GM12865 (cell line): ENCODE data around the gene DYSF.

Experiments used
- DNase-seq: peaks from one replicate; pipeline ENCODE4 v3.0.0; 2010; ENCODE audit warnings: low read depth
- H3K4me3 ChIP-seq: 2 replicates; pipeline ENCODE4 v1.5.1; 2011; ENCODE audit warnings: mild to moderate bottlenecking, low read depth, low read length, control low read depth
- CTCF ChIP-seq: IDR thresholded peaks from 2 replicates; pipeline ENCODE4 v1.5.1; 2011; ENCODE audit warnings: low read length, control low read depth, low read depth, inconsistent platforms; ENCODE audit not compliant: insufficient read depth; ENCODE audit errors: missing control alignments

Gene DYSF

GRCh38 chr2:71704688-71705087, 251.3 kb downstream of the DYSF start:
- TF ChIP-seq CTCF = no peak
- DNase-seq = no peak
- no peak overlapping the region for H3K4me3 ChIP-seq

- no peak for DNase-seq
- TF ChIP-seq CTCF = no peak
- H3K4me3 ChIP-seq = no peak overlapping the region
These were observed 252.0 kb downstream of the DYSF start for GRCh38 chr2:71705171-71705960.

GRCh38 chr2:71706121-71706520, 252.8 kb downstream of the DYSF start:
- no peak overlapping the region for H3K4me3 ChIP-seq
- no peak for TF ChIP-seq CTCF
- no peak for DNase-seq

- TF ChIP-seq CTCF = no peak
- no peak overlapping the region for H3K4me3 ChIP-seq
- no peak for DNase-seq
These were observed 253.5 kb downstream of the DYSF start for GRCh38 chr2:71706836-71707235.

GRCh38 chr2:71710367-71711132, 257.2 kb downstream of the DYSF start:
- no peak for TF ChIP-seq CTCF

GRCh38 chr2:71711133-71711855, 257.9 kb downstream of the DYSF start:
- H3K4me3 ChIP-seq = no peak overlapping the region
- TF ChIP-seq CTCF = no peak
- DNase-seq = no peak

More at GRCh38 chr2:71710367-71711132, 257.2 kb downstream of the DYSF start:
- no peak overlapping the region for H3K4me3 ChIP-seq
- no peak for DNase-seq
